ENCODE results near the gene AGK.

DNA sequence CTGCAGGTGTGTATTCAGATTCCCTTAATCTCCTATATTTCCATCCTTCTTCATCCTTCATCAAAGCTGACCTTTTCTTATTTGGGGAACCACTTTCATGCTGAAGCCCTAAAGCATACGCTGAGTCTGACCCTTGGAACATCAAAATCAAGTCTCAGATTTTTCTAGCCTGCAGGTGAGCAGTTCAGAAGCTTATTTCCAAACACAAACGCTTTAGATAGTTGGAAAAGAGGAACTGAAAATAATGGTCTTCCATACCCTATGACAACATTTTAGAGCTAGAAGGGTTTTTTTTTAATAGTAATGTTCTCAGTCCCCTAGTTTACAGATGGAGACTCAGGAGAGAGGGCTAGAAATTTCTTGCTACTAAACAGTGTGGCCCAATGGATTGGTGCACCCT is 1.6 kb upstream of the AGK start:
- TF ChIP-seq, protein P1, sequence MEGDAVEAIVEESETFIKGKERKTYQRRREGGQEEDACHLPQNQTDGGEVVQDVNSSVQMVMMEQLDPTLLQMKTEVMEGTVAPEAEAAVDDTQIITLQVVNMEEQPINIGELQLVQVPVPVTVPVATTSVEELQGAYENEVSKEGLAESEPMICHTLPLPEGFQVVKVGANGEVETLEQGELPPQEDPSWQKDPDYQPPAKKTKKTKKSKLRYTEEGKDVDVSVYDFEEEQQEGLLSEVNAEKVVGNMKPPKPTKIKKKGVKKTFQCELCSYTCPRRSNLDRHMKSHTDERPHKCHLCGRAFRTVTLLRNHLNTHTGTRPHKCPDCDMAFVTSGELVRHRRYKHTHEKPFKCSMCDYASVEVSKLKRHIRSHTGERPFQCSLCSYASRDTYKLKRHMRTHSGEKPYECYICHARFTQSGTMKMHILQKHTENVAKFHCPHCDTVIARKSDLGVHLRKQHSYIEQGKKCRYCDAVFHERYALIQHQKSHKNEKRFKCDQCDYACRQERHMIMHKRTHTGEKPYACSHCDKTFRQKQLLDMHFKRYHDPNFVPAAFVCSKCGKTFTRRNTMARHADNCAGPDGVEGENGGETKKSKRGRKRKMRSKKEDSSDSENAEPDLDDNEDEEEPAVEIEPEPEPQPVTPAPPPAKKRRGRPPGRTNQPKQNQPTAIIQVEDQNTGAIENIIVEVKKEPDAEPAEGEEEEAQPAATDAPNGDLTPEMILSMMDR (IDR thresholded peaks at IDR 0.05), result no peak
- no peak for TF ChIP-seq EZH2 (IDR thresholded peaks at IDR 0.05; ENCODE audit: borderline replicate concordance, insufficient read depth, low read depth, low read length, poor library complexity, severe bottlenecking)
